ENCODE measurements around the gene SFMBT1. TPM values are rescaled to one million over a fixed set of nuclear protein-coding genes. Genes with fewer than 3 reads are reported as not detected.
A peak's percentile ranks its signal among the peaks of the same experiment; 100 is the strongest.

SFMBT1 gene
- total RNA-seq, 2 experiments from 2014 or later = 31.1 to 33.3 TPM

- Mint-ChIP-seq H3K4me1 (ENCODE audit: low read depth) (peaks cover 50% of the 10 kb centered on the region), H3K4me3 (no peak overlapping the region), H3K27ac (no peak overlapping the region), H3K27me3 (ENCODE audit: low read depth) (no peaks in the 10 kb centered on the region), H3K9me3 (ENCODE audit: insufficient read depth) (no peaks in the 10 kb centered on the region), H3K36me3 (ENCODE audit: low read depth) (peaks cover 20% of the 10 kb centered on the region)
- POLR2A ChIA-PET = no interaction called here
- peak; percentile 20 for ATAC-seq
- CTCF ChIA-PET = no interaction called here
- no peak for DNase-seq
Measured at GRCh38 chr3:52890735-52891134, 155.1 kb downstream of the SFMBT1 start.

DNA sequence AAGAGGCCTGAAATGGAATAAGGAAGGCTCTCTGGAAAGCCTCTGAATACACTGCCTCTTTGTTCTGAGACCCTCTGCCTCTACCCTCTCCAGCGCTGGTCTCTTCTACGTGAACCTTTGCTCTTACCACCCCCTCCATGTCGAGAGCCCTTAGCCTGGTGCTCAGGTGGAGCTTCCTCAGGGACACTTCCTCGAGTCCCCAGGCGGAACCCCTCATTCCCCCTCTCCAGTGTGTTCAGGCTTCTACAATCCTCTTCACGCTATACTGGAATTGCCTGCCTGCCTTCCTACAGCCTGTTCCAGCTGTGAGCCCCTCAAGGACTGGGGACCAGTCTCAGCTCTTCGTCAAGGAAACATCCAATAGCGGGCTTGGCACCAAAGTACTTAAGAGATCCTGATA lies 156.0 kb downstream of the SFMBT1 start:
- H3K27me3 Mint-ChIP-seq (ENCODE audit: low read depth) = no peaks in the 10 kb centered on the region
- no peak for ATAC-seq
- POLR2A ChIA-PET = no interaction called here
- H3K36me3 Mint-ChIP-seq (ENCODE audit: low read depth) = peaks cover 28% of the 10 kb centered on the region
- H3K4me1 Mint-ChIP-seq (ENCODE audit: low read depth) = peaks cover 41% of the 10 kb centered on the region
- CTCF ChIA-PET = no interaction called here
- H3K9me3 Mint-ChIP-seq (ENCODE audit: insufficient read depth) = peaks cover 5% of the 10 kb centered on the region
- DNase-seq = no peak
- no peak overlapping the region for H3K4me3 Mint-ChIP-seq
- no peak overlapping the region for H3K27ac Mint-ChIP-seq

- POLR2A ChIA-PET = no interaction called here
- Mint-ChIP-seq H3K27me3 (ENCODE audit: low read depth) (no peaks in the 10 kb centered on the region), H3K27ac (no peak overlapping the region), H3K9me3 (ENCODE audit: insufficient read depth) (peaks cover 6% of the 10 kb centered on the region), H3K4me1 (ENCODE audit: low read depth) (peaks cover 15% of the 10 kb centered on the region), H3K36me3 (ENCODE audit: low read depth) (peaks cover 23% of the 10 kb centered on the region), H3K4me3 (no peak overlapping the region)
- ATAC-seq = no peak
- CTCF ChIA-PET = no interaction called here
- DNase-seq = no peak
Measured at GRCh38 chr3:52887166-52887565, 158.7 kb downstream of the SFMBT1 start.

GRCh38 chr3:52886049-52886730 lies 159.7 kb downstream of the SFMBT1 start:
- ATAC-seq (no peak), DNase-seq (no peak)
- ChIA-PET CTCF (no interaction called here), POLR2A (no interaction called here)
- peaks cover 6% of the 10 kb centered on the region for H3K9me3 Mint-ChIP-seq (ENCODE audit: insufficient read depth)
- H3K4me3 Mint-ChIP-seq = no peak overlapping the region
- H3K27ac Mint-ChIP-seq = no peak overlapping the region
- H3K36me3 Mint-ChIP-seq (ENCODE audit: low read depth) = peaks cover 24% of the 10 kb centered on the region
- no peaks in the 10 kb centered on the region for H3K27me3 Mint-ChIP-seq (ENCODE audit: low read depth)
- H3K4me1 Mint-ChIP-seq (ENCODE audit: low read depth) = peaks cover 5% of the 10 kb centered on the region

DNA sequence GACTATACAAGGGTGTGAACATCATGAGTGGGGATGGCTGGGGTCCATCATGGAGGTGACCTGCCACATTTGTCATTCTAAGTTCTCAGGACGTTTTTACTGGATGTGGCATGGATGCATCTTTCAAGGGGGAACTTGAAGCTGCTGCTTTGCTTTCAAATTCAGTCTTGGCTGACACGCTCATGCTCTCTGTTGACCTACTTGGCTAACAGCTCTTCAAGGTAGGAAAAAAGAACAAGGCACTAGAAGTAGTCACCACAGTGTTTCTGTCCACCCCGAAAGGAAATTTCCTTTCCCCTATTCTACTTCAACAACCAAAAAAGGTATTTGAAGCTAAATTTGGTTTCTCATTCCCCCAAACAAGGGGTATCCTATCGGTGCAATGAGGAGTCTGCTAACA lies 163.5 kb downstream of the SFMBT1 start:
- DNase-seq = no peak
- Mint-ChIP-seq H3K9me3 (ENCODE audit: insufficient read depth) (peaks cover 6% of the 10 kb centered on the region), H3K4me3 (no peak overlapping the region), H3K27ac (no peak overlapping the region), H3K36me3 (ENCODE audit: low read depth) (peaks cover 30% of the 10 kb centered on the region), H3K4me1 (ENCODE audit: low read depth) (no peaks in the 10 kb centered on the region), H3K27me3 (ENCODE audit: low read depth) (no peaks in the 10 kb centered on the region)
- CTCF ChIA-PET = interaction anchor here (1.1 to 1.8 kb wide), 2 partner anchors 9 to 11 kb away, joined by 5 to 7 read pairs; no protein-coding TSS in a partner anchor
- no peak for ATAC-seq
- POLR2A ChIA-PET = no interaction called here

DNA sequence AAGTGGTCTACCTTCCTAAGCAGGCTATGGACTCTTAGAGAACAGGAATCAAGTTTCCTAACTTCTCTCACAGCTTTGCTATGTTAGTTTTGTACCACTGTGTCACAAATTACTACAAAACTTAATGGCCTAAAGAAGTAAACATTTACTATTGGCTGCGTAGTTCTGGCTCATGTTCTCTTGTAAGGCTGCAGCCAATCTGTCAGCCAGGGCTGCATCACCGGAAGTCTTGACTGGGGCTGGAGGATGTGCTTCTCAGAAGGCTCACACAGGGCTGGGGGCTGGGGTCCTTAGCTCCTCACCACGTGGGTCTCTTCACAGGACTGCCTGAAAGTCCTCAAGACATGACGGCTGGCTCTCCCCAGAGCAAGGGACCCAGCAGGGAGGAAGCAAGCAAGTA lies 164.0 kb downstream of the SFMBT1 start:
- CTCF ChIA-PET = interaction anchor here (1.1 kb wide), 1 partner anchor 8 kb away, joined by 5 read pairs; no protein-coding TSS in a partner anchor
- Mint-ChIP-seq H3K27ac (no peak overlapping the region), H3K36me3 (ENCODE audit: low read depth) (peaks cover 28% of the 10 kb centered on the region), H3K9me3 (ENCODE audit: insufficient read depth) (peaks cover 6% of the 10 kb centered on the region), H3K4me3 (no peak overlapping the region), H3K4me1 (ENCODE audit: low read depth) (no peaks in the 10 kb centered on the region), H3K27me3 (ENCODE audit: low read depth) (no peaks in the 10 kb centered on the region)
- no peak for ATAC-seq
- no peak for DNase-seq
- POLR2A ChIA-PET = interaction anchor here (0.6 kb wide), 1 partner anchor 228 kb away, joined by 3 read pairs; no protein-coding TSS in a partner anchor

DNA sequence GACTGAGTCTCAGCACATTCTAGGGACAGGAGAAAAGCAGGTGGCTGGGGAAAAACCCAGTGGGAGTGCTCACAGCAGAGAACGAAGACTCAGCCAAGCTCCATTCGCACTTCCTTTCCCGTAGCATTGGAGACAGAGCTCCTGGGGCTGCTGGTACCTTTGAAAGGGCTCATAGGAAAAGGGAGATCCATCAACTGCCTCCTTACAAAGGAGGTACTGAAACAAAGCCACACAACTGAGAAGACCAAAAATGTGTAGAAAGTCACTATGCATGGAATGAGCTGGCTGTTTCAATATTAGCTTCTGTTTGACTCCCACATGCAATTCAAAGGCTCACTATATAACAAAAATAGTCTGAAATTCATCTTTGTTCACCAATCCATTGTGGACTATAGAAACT lies 165.4 kb downstream of the SFMBT1 start:
- H3K27ac Mint-ChIP-seq = no peak overlapping the region
- H3K4me1 Mint-ChIP-seq (ENCODE audit: low read depth) = peaks cover 7% of the 10 kb centered on the region
- H3K9me3 Mint-ChIP-seq (ENCODE audit: insufficient read depth) = peaks cover 6% of the 10 kb centered on the region
- no peak overlapping the region for H3K4me3 Mint-ChIP-seq
- ChIA-PET CTCF (interaction anchor here (0.6 to 1.4 kb wide), 3 partner anchors 35 to 378 kb away, joined by 3 to 4 read pairs (median 3); no protein-coding TSS in a partner anchor), POLR2A (no interaction called here)
- peaks cover 19% of the 10 kb centered on the region for H3K36me3 Mint-ChIP-seq (ENCODE audit: low read depth)
- ATAC-seq (no peak), DNase-seq (no peak)
- no peaks in the 10 kb centered on the region for H3K27me3 Mint-ChIP-seq (ENCODE audit: low read depth)

GRCh38 chr3:52880047-52880446 lies 165.8 kb downstream of the SFMBT1 start:
- peaks cover 12% of the 10 kb centered on the region for H3K4me1 Mint-ChIP-seq (ENCODE audit: low read depth)
- H3K9me3 Mint-ChIP-seq (ENCODE audit: insufficient read depth) = peaks cover 3% of the 10 kb centered on the region
- H3K36me3 Mint-ChIP-seq (ENCODE audit: low read depth) = peaks cover 15% of the 10 kb centered on the region
- H3K4me3 Mint-ChIP-seq = no peak overlapping the region
- no peak overlapping the region for H3K27ac Mint-ChIP-seq
- no peak for ATAC-seq
- H3K27me3 Mint-ChIP-seq (ENCODE audit: low read depth) = no peaks in the 10 kb centered on the region
- no peak for DNase-seq
- CTCF ChIA-PET = interaction anchor here (0.8 to 1.4 kb wide), 3 partner anchors 12 to 42 kb away, joined by 3 to 4 read pairs (median 3); no protein-coding TSS in a partner anchor
- POLR2A ChIA-PET = no interaction called here

- H3K27me3 Mint-ChIP-seq (ENCODE audit: low read depth) = no peaks in the 10 kb centered on the region
- peaks cover 16% of the 10 kb centered on the region for H3K4me1 Mint-ChIP-seq (ENCODE audit: low read depth)
- POLR2A ChIA-PET = no interaction called here
Measured at GRCh38 chr3:52879581-52879980, 166.3 kb downstream of the SFMBT1 start.

GRCh38 chr3:52879090-52879489 lies 166.8 kb downstream of the SFMBT1 start:
- H3K9me3 Mint-ChIP-seq (ENCODE audit: insufficient read depth) = no peaks in the 10 kb centered on the region
- peaks cover 9% of the 10 kb centered on the region for H3K36me3 Mint-ChIP-seq (ENCODE audit: low read depth)
- CTCF ChIA-PET = interaction anchor here (0.8 to 1.4 kb wide), 2 partner anchors 13 to 34 kb away, joined by 3 to 4 read pairs; no protein-coding TSS in a partner anchor
- H3K27ac Mint-ChIP-seq = no peak overlapping the region
- H3K4me3 Mint-ChIP-seq = no peak overlapping the region
- peaks cover 21% of the 10 kb centered on the region for H3K4me1 Mint-ChIP-seq (ENCODE audit: low read depth)
- H3K27me3 Mint-ChIP-seq (ENCODE audit: low read depth) = no peaks in the 10 kb centered on the region
- POLR2A ChIA-PET = no interaction called here
- ATAC-seq (no peak), DNase-seq (no peak)

More at GRCh38 chr3:52879581-52879980, 166.3 kb downstream of the SFMBT1 start:
- ATAC-seq (no peak), DNase-seq (no peak)
- Mint-ChIP-seq H3K27ac (no peak overlapping the region), H3K36me3 (ENCODE audit: low read depth) (peaks cover 10% of the 10 kb centered on the region), H3K9me3 (ENCODE audit: insufficient read depth) (no peaks in the 10 kb centered on the region), H3K4me3 (no peak overlapping the region)
- CTCF ChIA-PET = interaction anchor here (0.8 to 1.4 kb wide), 3 partner anchors 13 to 42 kb away, joined by 3 to 4 read pairs (median 3); no protein-coding TSS in a partner anchor

- Mint-ChIP-seq H3K4me3 (no peak overlapping the region), H3K4me1 (ENCODE audit: low read depth) (peaks cover 34% of the 10 kb centered on the region), H3K27ac (no peak overlapping the region), H3K9me3 (ENCODE audit: insufficient read depth) (no peaks in the 10 kb centered on the region), H3K27me3 (ENCODE audit: low read depth) (no peaks in the 10 kb centered on the region), H3K36me3 (ENCODE audit: low read depth) (peaks cover 9% of the 10 kb centered on the region)
- POLR2A ChIA-PET = no interaction called here
- CTCF ChIA-PET = no interaction called here
- DNase-seq = no peak
- ATAC-seq = no peak
Measured at GRCh38 chr3:52877085-52877484, 168.8 kb downstream of the SFMBT1 start.

- POLR2A ChIA-PET = no interaction called here
- peak; percentile 59 for ATAC-seq
- peak overlapping the region; percentile 51 for H3K4me3 Mint-ChIP-seq
Measured at GRCh38 chr3:52874864-52875587, 170.8 kb downstream of the SFMBT1 start.

More at GRCh38 chr3:52874864-52875587, 170.8 kb downstream of the SFMBT1 start:
- Mint-ChIP-seq H3K4me1 (ENCODE audit: low read depth) (peaks cover 47% of the 10 kb centered on the region), H3K27ac (peak overlapping the region; percentile 10), H3K27me3 (ENCODE audit: low read depth) (no peaks in the 10 kb centered on the region), H3K9me3 (ENCODE audit: insufficient read depth) (no peaks in the 10 kb centered on the region), H3K36me3 (ENCODE audit: low read depth) (peaks cover 7% of the 10 kb centered on the region)
- CTCF ChIA-PET = interaction anchor here (0.9 to 2.2 kb wide), 4 partner anchors 7 to 104 kb away, joined by 3 to 5 read pairs (median 4); partner anchors contain the start of gene NEK4
- no peak for DNase-seq

Measured in activated CD8-positive, alpha-beta T cell treated with anti-CD3 and anti-CD28 coated beads, Interleukin-2, amount 10 ng/mL, durations not matched to agents 7 days and 5 days (primary cell).